ENCODE measurements around the gene TSHR.

- TF ChIP-seq POLR2A (IDR thresholded peaks at IDR 0.05) (no peak), CTCF (IDR thresholded peaks at IDR 0.05) (no peak)
Measured at GRCh38 chr14:80926397-80927082, 28.9 kb upstream of the TSHR start.

Data from heart left ventricle (tissue), 13 donors.